ENCODE measurements around the gene KIF17.

Gene KIF17

GRCh38 chr1:20660847-20661206 is 57.0 kb downstream of the KIF17 start:
- DNase-seq (ENCODE audit: low read depth), result no peak

- no peak for DNase-seq (ENCODE audit: low read depth)
Measured at GRCh38 chr1:20660363-20660762, 57.4 kb downstream of the KIF17 start.

GRCh38 chr1:20658166-20658915 is 59.5 kb downstream of the KIF17 start:
- DNase-seq (ENCODE audit: low read depth), result no peak

- DNase-seq (ENCODE audit: low read depth), result no peak
Measured at GRCh38 chr1:20657024-20657423, 60.8 kb downstream of the KIF17 start.

GRCh38 chr1:20654104-20654690 is 63.6 kb downstream of the KIF17 start:
- no peak for DNase-seq (ENCODE audit: low read depth)

GRCh38 chr1:20652300-20652699 is 65.5 kb downstream of the KIF17 start:
- DNase-seq (ENCODE audit: low read depth), result no peak

GRCh38 chr1:20648946-20649345 is 68.9 kb downstream of the KIF17 start:
- DNase-seq (ENCODE audit: low read depth), result no peak

GRCh38 chr1:20648438-20648837 is 69.4 kb downstream of the KIF17 start:
- DNase-seq (ENCODE audit: low read depth), result no peak

- DNase-seq (ENCODE audit: low read depth), result no peak
Measured at GRCh38 chr1:20645414-20645813, 72.4 kb downstream of the KIF17 start.

GRCh38 chr1:20644416-20644815 is 73.4 kb downstream of the KIF17 start:
- DNase-seq (ENCODE audit: low read depth), result no peak

- no peak for DNase-seq (ENCODE audit: low read depth)
Measured at GRCh38 chr1:20643080-20643479, 74.7 kb downstream of the KIF17 start.

GRCh38 chr1:20641975-20642374 is 75.8 kb downstream of the KIF17 start:
- DNase-seq (ENCODE audit: low read depth), result no peak

- DNase-seq (ENCODE audit: low read depth), result no peak
Measured at GRCh38 chr1:20640183-20640597, 77.6 kb downstream of the KIF17 start.

GRCh38 chr1:20636785-20637347 is 80.9 kb downstream of the KIF17 start:
- no peak for DNase-seq (ENCODE audit: low read depth)

- DNase-seq (ENCODE audit: low read depth), result no peak
Measured at GRCh38 chr1:20634594-20635084, 83.2 kb downstream of the KIF17 start.

GRCh38 chr1:20634065-20634593 is 83.7 kb downstream of the KIF17 start:
- no peak for DNase-seq (ENCODE audit: low read depth)

GRCh38 chr1:20633190-20634064 is 84.4 kb downstream of the KIF17 start, which contains the start of gene PINK1:
TSS of gene PINK1 (plus strand) at chr1:20633458. CDS start at chr1:20633549, 91 bp downstream.
- peak; percentile 46 for DNase-seq (ENCODE audit: low read depth)

GRCh38 chr1:20632386-20632785 is 85.4 kb downstream of the KIF17 start:
- no peak for DNase-seq (ENCODE audit: low read depth)

- DNase-seq (ENCODE audit: low read depth), result no peak
Measured at GRCh38 chr1:20630729-20631128, 87.1 kb downstream of the KIF17 start.

GRCh38 chr1:20626524-20626923 is 91.3 kb downstream of the KIF17 start:
- no peak for DNase-seq (ENCODE audit: low read depth)

GRCh38 chr1:20626098-20626427 is 91.7 kb downstream of the KIF17 start:
- DNase-seq (ENCODE audit: low read depth), result no peak

Data from stromal cell of bone marrow (primary cell).